ENCODE data around the gene BBS10.

Gene BBS10

GRCh38 chr12:76345569-76345968 lies 2.6 kb downstream of the BBS10 start:
- WGBS (ENCODE audit: extremely low coverage, insufficient coverage, low lambda C conversion rate), result no CpG with 5 or more reads among the region's 1 CpG
- H3K4me1 ChIP-seq (ENCODE audit: control insufficient read depth, low read depth, low read length), result no peaks in the 10 kb centered on the region
- H2AK5ac ChIP-seq (ENCODE audit: low read length), result no peak overlapping the region
- no peak overlapping the region for H3K4me2 ChIP-seq (ENCODE audit: low read length)
- H3K79me1 ChIP-seq (ENCODE audit: low read length), result peaks cover 4% of the 10 kb centered on the region
- H3K4ac ChIP-seq (ENCODE audit: low read depth, low read length), result no peak overlapping the region
- no peak overlapping the region for H3K18ac ChIP-seq (ENCODE audit: low read length)
- H3K4me3 ChIP-seq (ENCODE audit: low read length), result no peak overlapping the region
- no peaks in the 10 kb centered on the region for H3K27me3 ChIP-seq (ENCODE audit: insufficient read depth, low read length, poor library complexity)
- no peak overlapping the region for H4K5ac ChIP-seq (ENCODE audit: low read length)
- H3K56ac ChIP-seq (ENCODE audit: low read length), result no peak overlapping the region
- H3K23ac ChIP-seq (ENCODE audit: low read length), result no peak overlapping the region
- H2BK5ac ChIP-seq (ENCODE audit: low read length), result no peak overlapping the region
- H4K8ac ChIP-seq (ENCODE audit: low read depth, low read length), result no peak overlapping the region
- no peak overlapping the region for H3K27ac ChIP-seq (ENCODE audit: low read depth, low read length)
- no peak overlapping the region for H3K9ac ChIP-seq (ENCODE audit: low read length)
- H2BK15ac ChIP-seq (replicated peaks; ENCODE audit: low read depth), result no peak overlapping the region
- H2BK120ac ChIP-seq (ENCODE audit: low read depth, low read length), result no peak overlapping the region
- peaks cover 3% of the 10 kb centered on the region for H3K79me2 ChIP-seq (ENCODE audit: control insufficient read depth, insufficient read depth, low read length)
- no peaks in the 10 kb centered on the region for H3K36me3 ChIP-seq (ENCODE audit: control insufficient read depth, insufficient read depth, low read length)
- DNase-seq, result no peak

- H2AK5ac ChIP-seq (ENCODE audit: low read length), result no peak overlapping the region
- H3K18ac ChIP-seq (ENCODE audit: low read length), result no peak overlapping the region
- WGBS (ENCODE audit: extremely low coverage, insufficient coverage, low lambda C conversion rate), result no CpG with 5 or more reads among the region's 5 CpGs
- H3K4me3 ChIP-seq (ENCODE audit: low read length), result no peak overlapping the region
- no peak overlapping the region for H2BK5ac ChIP-seq (ENCODE audit: low read length)
- no peak overlapping the region for H3K56ac ChIP-seq (ENCODE audit: low read length)
- no peak overlapping the region for H2BK15ac ChIP-seq (replicated peaks; ENCODE audit: low read depth)
- no peak overlapping the region for H3K4ac ChIP-seq (ENCODE audit: low read depth, low read length)
- H3K79me2 ChIP-seq (ENCODE audit: control insufficient read depth, insufficient read depth, low read length), result no peaks in the 10 kb centered on the region
- no peak overlapping the region for H2BK120ac ChIP-seq (ENCODE audit: low read depth, low read length)
- no peak overlapping the region for H4K5ac ChIP-seq (ENCODE audit: low read length)
- no peak overlapping the region for H4K8ac ChIP-seq (ENCODE audit: low read depth, low read length)
- H3K36me3 ChIP-seq (ENCODE audit: control insufficient read depth, insufficient read depth, low read length), result no peaks in the 10 kb centered on the region
- H3K27ac ChIP-seq (ENCODE audit: low read depth, low read length), result no peak overlapping the region
- no peak overlapping the region for H3K23ac ChIP-seq (ENCODE audit: low read length)
- no peak overlapping the region for H3K4me2 ChIP-seq (ENCODE audit: low read length)
- no peak for DNase-seq
- no peaks in the 10 kb centered on the region for H3K27me3 ChIP-seq (ENCODE audit: insufficient read depth, low read length, poor library complexity)
- H3K79me1 ChIP-seq (ENCODE audit: low read length), result peaks cover under 1% of the 10 kb centered on the region
- no peaks in the 10 kb centered on the region for H3K4me1 ChIP-seq (ENCODE audit: control insufficient read depth, low read depth, low read length)
- no peak overlapping the region for H3K9ac ChIP-seq (ENCODE audit: low read length)
These were observed 6.7 kb downstream of the BBS10 start for GRCh38 chr12:76341436-76342030.

- H3K18ac ChIP-seq (ENCODE audit: low read length), result no peak overlapping the region
- no peak overlapping the region for H3K4me3 ChIP-seq (ENCODE audit: low read length)
- H2BK15ac ChIP-seq (replicated peaks; ENCODE audit: low read depth), result no peak overlapping the region
- no peak overlapping the region for H3K56ac ChIP-seq (ENCODE audit: low read length)
- H3K79me1 ChIP-seq (ENCODE audit: low read length), result no peaks in the 10 kb centered on the region
- H2AK5ac ChIP-seq (ENCODE audit: low read length), result no peak overlapping the region
- no peak overlapping the region for H3K4me2 ChIP-seq (ENCODE audit: low read length)
- no peak overlapping the region for H3K9ac ChIP-seq (ENCODE audit: low read length)
- no CpG with 5 or more reads among the region's 9 CpGs for WGBS (ENCODE audit: extremely low coverage, insufficient coverage, low lambda C conversion rate)
- no peak overlapping the region for H3K4ac ChIP-seq (ENCODE audit: low read depth, low read length)
- no peak for DNase-seq
- no peaks in the 10 kb centered on the region for H3K79me2 ChIP-seq (ENCODE audit: control insufficient read depth, insufficient read depth, low read length)
- H3K27me3 ChIP-seq (ENCODE audit: insufficient read depth, low read length, poor library complexity), result no peaks in the 10 kb centered on the region
- H3K23ac ChIP-seq (ENCODE audit: low read length), result no peak overlapping the region
- H2BK5ac ChIP-seq (ENCODE audit: low read length), result no peak overlapping the region
- no peaks in the 10 kb centered on the region for H3K4me1 ChIP-seq (ENCODE audit: control insufficient read depth, low read depth, low read length)
- H3K36me3 ChIP-seq (ENCODE audit: control insufficient read depth, insufficient read depth, low read length), result no peaks in the 10 kb centered on the region
- no peak overlapping the region for H2BK120ac ChIP-seq (ENCODE audit: low read depth, low read length)
- no peak overlapping the region for H4K5ac ChIP-seq (ENCODE audit: low read length)
- no peak overlapping the region for H3K27ac ChIP-seq (ENCODE audit: low read depth, low read length)
- H4K8ac ChIP-seq (ENCODE audit: low read depth, low read length), result no peak overlapping the region
These were observed 7.4 kb downstream of the BBS10 start for GRCh38 chr12:76340680-76341435.

GRCh38 chr12:76337583-76337982 lies 10.6 kb downstream of the BBS10 start:
- no CpG with 5 or more reads among the region's 3 CpGs for WGBS (ENCODE audit: extremely low coverage, insufficient coverage, low lambda C conversion rate)
- Histone ChIP-seq H2AK5ac (ENCODE audit: low read length) (no peak overlapping the region), H3K56ac (ENCODE audit: low read length) (no peak overlapping the region), H4K5ac (ENCODE audit: low read length) (no peak overlapping the region), H3K27me3 (ENCODE audit: insufficient read depth, low read length, poor library complexity) (no peaks in the 10 kb centered on the region), H3K18ac (ENCODE audit: low read length) (no peak overlapping the region), H2BK5ac (ENCODE audit: low read length) (no peak overlapping the region), H3K27ac (ENCODE audit: low read depth, low read length) (no peak overlapping the region), H3K23ac (ENCODE audit: low read length) (no peak overlapping the region), H3K4me2 (ENCODE audit: low read length) (no peak overlapping the region), H2BK15ac (replicated peaks; ENCODE audit: low read depth) (no peak overlapping the region), H3K79me2 (ENCODE audit: control insufficient read depth, insufficient read depth, low read length) (no peaks in the 10 kb centered on the region), H3K4ac (ENCODE audit: low read depth, low read length) (no peak overlapping the region), H3K36me3 (ENCODE audit: control insufficient read depth, insufficient read depth, low read length) (no peaks in the 10 kb centered on the region), H2BK120ac (ENCODE audit: low read depth, low read length) (no peak overlapping the region), H3K79me1 (ENCODE audit: low read length) (no peaks in the 10 kb centered on the region), H4K8ac (ENCODE audit: low read depth, low read length) (no peak overlapping the region), H3K9ac (ENCODE audit: low read length) (no peak overlapping the region), H3K4me1 (ENCODE audit: control insufficient read depth, low read depth, low read length) (no peaks in the 10 kb centered on the region), H3K4me3 (ENCODE audit: low read length) (no peak overlapping the region)
- no peak for DNase-seq

GRCh38 chr12:76332606-76333005 lies 15.6 kb downstream of the BBS10 start:
- H3K79me2 ChIP-seq (ENCODE audit: control insufficient read depth, insufficient read depth, low read length), result no peaks in the 10 kb centered on the region
- H3K4me2 ChIP-seq (ENCODE audit: low read length), result no peak overlapping the region
- no peak overlapping the region for H3K4ac ChIP-seq (ENCODE audit: low read depth, low read length)
- H3K79me1 ChIP-seq (ENCODE audit: low read length), result no peaks in the 10 kb centered on the region
- H3K9ac ChIP-seq (ENCODE audit: low read length), result no peak overlapping the region
- H4K5ac ChIP-seq (ENCODE audit: low read length), result no peak overlapping the region
- H3K27ac ChIP-seq (ENCODE audit: low read depth, low read length), result no peak overlapping the region
- no CpG with 5 or more reads among the region's 1 CpG for WGBS (ENCODE audit: extremely low coverage, insufficient coverage, low lambda C conversion rate)
- H3K27me3 ChIP-seq (ENCODE audit: insufficient read depth, low read length, poor library complexity), result no peaks in the 10 kb centered on the region
- H3K4me3 ChIP-seq (ENCODE audit: low read length), result no peak overlapping the region
- no peak overlapping the region for H2AK5ac ChIP-seq (ENCODE audit: low read length)
- no peak for DNase-seq
- H2BK5ac ChIP-seq (ENCODE audit: low read length), result no peak overlapping the region
- no peak overlapping the region for H2BK15ac ChIP-seq (replicated peaks; ENCODE audit: low read depth)
- H3K36me3 ChIP-seq (ENCODE audit: control insufficient read depth, insufficient read depth, low read length), result no peaks in the 10 kb centered on the region
- H4K8ac ChIP-seq (ENCODE audit: low read depth, low read length), result no peak overlapping the region
- H3K18ac ChIP-seq (ENCODE audit: low read length), result no peak overlapping the region
- H2BK120ac ChIP-seq (ENCODE audit: low read depth, low read length), result no peak overlapping the region
- no peaks in the 10 kb centered on the region for H3K4me1 ChIP-seq (ENCODE audit: control insufficient read depth, low read depth, low read length)
- H3K23ac ChIP-seq (ENCODE audit: low read length), result no peak overlapping the region
- H3K56ac ChIP-seq (ENCODE audit: low read length), result no peak overlapping the region

All from mesendoderm (in vitro differentiated cells).